Measurements from ENCODE around the gene PGM2L1. TPM values are rescaled to one million over a fixed set of nuclear protein-coding genes. Genes with fewer than 3 reads are reported as not detected.
"Not testable (repeated sequence)": the region's sequence is repeated elsewhere in the genome, so short reads cannot be mapped to it uniquely, and the experiment has no call there.

Gene PGM2L1
- polyA plus RNA-seq, 4 donors, result 3.7 to 4.3 (median 4.0) TPM

GRCh38 chr11:74345420-74345819 is 52.8 kb downstream of the PGM2L1 start:
- DNase-seq (ENCODE audit: low read depth in 4 of 4, low spot score in 3 of 4), result no peak

GRCh38 chr11:74341921-74342320 is 56.3 kb downstream of the PGM2L1 start:
- DNase-seq (ENCODE audit: low read depth in 4 of 4, low spot score in 3 of 4), result no peak

GRCh38 chr11:74339619-74340018 is 58.6 kb downstream of the PGM2L1 start:
- DNase-seq (ENCODE audit: low read depth in 4 of 4, low spot score in 3 of 4), result no peak

- DNase-seq (ENCODE audit: low read depth in 4 of 4, low spot score in 3 of 4), result no peak
These were observed 59.3 kb downstream of the PGM2L1 start for GRCh38 chr11:74338963-74339362.

GRCh38 chr11:74333193-74333592 is 65.0 kb downstream of the PGM2L1 start:
- DNase-seq (ENCODE audit: low read depth in 4 of 4, low spot score in 3 of 4), result no peak

- DNase-seq (ENCODE audit: low read depth in 4 of 4, low spot score in 3 of 4), result no peak
These were observed 65.9 kb downstream of the PGM2L1 start for GRCh38 chr11:74332291-74332690.

GRCh38 chr11:74331000-74331399 is 67.2 kb downstream of the PGM2L1 start:
- DNase-seq (ENCODE audit: low read depth in 4 of 4, low spot score in 3 of 4), result not testable (repeated sequence)

GRCh38 chr11:74330075-74330858 is 68.0 kb downstream of the PGM2L1 start:
- DNase-seq (ENCODE audit: low read depth in 4 of 4, low spot score in 3 of 4), result no peak

GRCh38 chr11:74327076-74327475 is 71.2 kb downstream of the PGM2L1 start:
- no peak for DNase-seq (ENCODE audit: low read depth in 4 of 4, low spot score in 3 of 4)

- DNase-seq (ENCODE audit: low read depth in 4 of 4, low spot score in 3 of 4), result no peak
These were observed 71.6 kb downstream of the PGM2L1 start for GRCh38 chr11:74326665-74327064.

GRCh38 chr11:74325649-74326645 is 72.3 kb downstream of the PGM2L1 start:
- DNase-seq (ENCODE audit: low read depth in 4 of 4, low spot score in 3 of 4), result no peak

GRCh38 chr11:74322667-74323066 is 75.6 kb downstream of the PGM2L1 start:
- no peak for DNase-seq (ENCODE audit: low read depth in 4 of 4, low spot score in 3 of 4)

- no peak for DNase-seq (ENCODE audit: low read depth in 4 of 4, low spot score in 3 of 4)
These were observed 76.6 kb downstream of the PGM2L1 start for GRCh38 chr11:74321487-74322188.

- no peak for DNase-seq (ENCODE audit: low read depth in 4 of 4, low spot score in 3 of 4)
These were observed 77.7 kb downstream of the PGM2L1 start for GRCh38 chr11:74320538-74320937.

- DNase-seq (ENCODE audit: low read depth in 4 of 4, low spot score in 3 of 4), result no peak
These were observed 79.0 kb downstream of the PGM2L1 start for GRCh38 chr11:74319139-74319816.

GRCh38 chr11:74318241-74318932 is 79.8 kb downstream of the PGM2L1 start:
- DNase-seq (ENCODE audit: low read depth in 4 of 4, low spot score in 3 of 4), result no peak

- DNase-seq (ENCODE audit: low read depth in 4 of 4, low spot score in 3 of 4), result no peak
These were observed 81.3 kb downstream of the PGM2L1 start for GRCh38 chr11:74316772-74317505.

- no peak for DNase-seq (ENCODE audit: low read depth in 4 of 4, low spot score in 3 of 4)
These were observed 85.9 kb downstream of the PGM2L1 start for GRCh38 chr11:74312326-74312725.

GRCh38 chr11:74311352-74311926 is 86.8 kb downstream of the PGM2L1 start, which contains the start of gene P4HA3:
Gene P4HA3, minus strand, starts transcription at chr11:74311640. Its CDS starts 29 bp downstream, at chr11:74311611.
- DNase-seq (ENCODE audit: low read depth in 4 of 4, low spot score in 3 of 4), result peak in 2 of 4 donors; percentile 20 to 22
